Measurements from ENCODE around the gene ALCAM.
A peak's percentile ranks its signal among the peaks of the same experiment; 100 is the strongest.

Gene ALCAM

GRCh38 chr3:105366326-105367062 lies at the start of gene ALCAM:
Gene ALCAM, plus strand, starts transcription at chr3:105366909.
- peak within 1 kb of the TSS; percentile 96 for H3K4me3 ChIP-seq (ENCODE audit: low read length)
- DNase-seq (ENCODE audit: low read depth), result peak; percentile 99
- peak; percentile 61 for TF ChIP-seq CTCF (conservative IDR thresholded peaks at IDR 0.05; ENCODE audit: low read depth, low read length)

GRCh38 chr3:105317841-105318240 lies 48.9 kb upstream of the ALCAM start:
- no peak overlapping the region for H3K4me3 ChIP-seq (ENCODE audit: low read length)
- TF ChIP-seq CTCF (conservative IDR thresholded peaks at IDR 0.05; ENCODE audit: low read depth, low read length), result no peak
- DNase-seq (ENCODE audit: low read depth), result no peak

- no peak for TF ChIP-seq CTCF (conservative IDR thresholded peaks at IDR 0.05; ENCODE audit: low read depth, low read length)
- H3K4me3 ChIP-seq (ENCODE audit: low read length), result no peak overlapping the region
- peak; percentile 9 for DNase-seq (ENCODE audit: low read depth)
These were observed 44.0 kb upstream of the ALCAM start for GRCh38 chr3:105322570-105323273.

- no peak overlapping the region for H3K4me3 ChIP-seq (ENCODE audit: low read length)
- DNase-seq (ENCODE audit: low read depth), result no peak
- TF ChIP-seq CTCF (conservative IDR thresholded peaks at IDR 0.05; ENCODE audit: low read depth, low read length), result no peak
These were observed 43.5 kb upstream of the ALCAM start for GRCh38 chr3:105323274-105323599.

GRCh38 chr3:105324951-105325350 lies 41.8 kb upstream of the ALCAM start:
- TF ChIP-seq CTCF (conservative IDR thresholded peaks at IDR 0.05; ENCODE audit: low read depth, low read length), result no peak
- no peak overlapping the region for H3K4me3 ChIP-seq (ENCODE audit: low read length)
- no peak for DNase-seq (ENCODE audit: low read depth)

GRCh38 chr3:105327662-105328337 lies 38.9 kb upstream of the ALCAM start:
- TF ChIP-seq CTCF (conservative IDR thresholded peaks at IDR 0.05; ENCODE audit: low read depth, low read length), result no peak
- no peak overlapping the region for H3K4me3 ChIP-seq (ENCODE audit: low read length)
- DNase-seq (ENCODE audit: low read depth), result no peak

Measured in retinal pigment epithelial cell (primary cell).